Caco-2 (cell line): ENCODE measurements around the gene AGPAT1. TPM values are rescaled to one million over a fixed set of nuclear protein-coding genes. Genes with fewer than 3 reads are reported as not detected.

Experiments
- BruUV-seq: library from RNA; stranded (reverse); fragments of 400-500 nt; replicated peaks from 2 replicates; lab custom pipeline; 2021; lab: Mats Ljungman, UMichigan
- CTCF ChIA-PET: fragments of 300-600 bp; sonication (Branson Sonifier 250); formaldehyde crosslinking; loops from one replicate; lab custom pipeline; 2022; ENCODE audit warnings: antibody characterized with exemption; lab: Charles Lee
- POLR2A ChIA-PET: fragments of 300-600 bp; sonication (Branson Sonifier 250); formaldehyde crosslinking; loops from one replicate; lab custom pipeline; 2022; ENCODE audit warnings: antibody characterized with exemption; lab: Charles Lee
- DNase-seq, 2 experiments: peaks; one replicate each; pipeline versions ENCODE4 v3.0.0 to v3.0.0-alpha.2; 2020 to 2022
- H3K27me3 ChIP-seq: replicated peaks from 2 replicates; pipeline ENCODE4 v1.6.0; 2011; ENCODE audit warnings: low read length; ENCODE audit not compliant: control insufficient read depth, insufficient read depth
- H3K36me3 ChIP-seq: 2 replicates; pipeline ENCODE4 v1.5.1; 2011; ENCODE audit warnings: low read length; ENCODE audit not compliant: control insufficient read depth, insufficient read depth
- H3K4me1 ChIP-seq: fragments of 250-450 bp; sonication (Bioruptor Pico); 2 replicates; pipeline ENCODE4 v1.5.1; 2020; ENCODE audit warnings: mild to moderate bottlenecking
- H3K4me3 ChIP-seq: 2 replicates; pipeline ENCODE4 v1.5.1; 2011; ENCODE audit warnings: low read depth, mild to moderate bottlenecking, control low read depth, low read length
- H3K9me3 ChIP-seq: fragments of 250-450 bp; sonication (Bioruptor Pico); 2 replicates; pipeline ENCODE4 v1.5.1; 2020; ENCODE audit warnings: mild to moderate bottlenecking, moderate library complexity
- H3K27ac Mint-ChIP-seq: one replicate; pipeline ENCODE4 v1.8.0; 2022; ENCODE audit warnings: mixed read lengths; ENCODE audit not compliant: unreplicated experiment
- H3K27me3 Mint-ChIP-seq: one replicate; pipeline ENCODE4 v1.8.0; 2022; ENCODE audit warnings: mixed read lengths; ENCODE audit not compliant: insufficient read depth, unreplicated experiment
- H3K36me3 Mint-ChIP-seq: one replicate; pipeline ENCODE4 v1.8.0; 2022; ENCODE audit warnings: mild to moderate bottlenecking, mixed read lengths; ENCODE audit not compliant: insufficient read depth, unreplicated experiment
- H3K4me1 Mint-ChIP-seq: one replicate; pipeline ENCODE4 v1.8.0; 2022; ENCODE audit warnings: low read depth, mixed read lengths; ENCODE audit not compliant: unreplicated experiment
- H3K4me3 Mint-ChIP-seq: one replicate; pipeline ENCODE4 v1.8.0; 2022; ENCODE audit warnings: mild to moderate bottlenecking, moderate library complexity, mixed read lengths; ENCODE audit not compliant: unreplicated experiment
- H3K9me3 Mint-ChIP-seq: one replicate; pipeline ENCODE4 v1.8.0; 2022; ENCODE audit warnings: mixed read lengths; ENCODE audit not compliant: unreplicated experiment
- intact Hi-C: fragments of 100-400 bp; cut with micrococcal nuclease; formaldehyde crosslinking; loops from one replicate; pipeline ENCODE4 v1.10.0; 2022; ENCODE audit not compliant: unreplicated experiment
- total RNA-seq: library from RNA; stranded (reverse); gene quantifications from 2 replicates; pipeline ENCODE4 v1.2.3, GENCODE V29; 2022
- TF ChIP-seq, protein P1 (sequence below), 2 experiments: fragments of 200-600 bp in 1 of 2; IDR thresholded peaks; 1 replicate in 1 of 2; 2 replicates in 1 of 2; pipeline versions ENCODE4 v1.5.1 to v1.8.0; 2011 to 2022; ENCODE audit warnings: antibody characterized with exemption in 1 of 2, control low read depth in 1 of 2, inconsistent platforms in 1 of 2, low read depth in 1 of 2, low read length in 1 of 2, mild to moderate bottlenecking in 1 of 2, moderate library complexity in 1 of 2; ENCODE audit not compliant: insufficient read depth in 1 of 2, severe bottlenecking in 1 of 2, unreplicated experiment in 1 of 2

AGPAT1 gene
- total RNA-seq, 1 experiment from 2014 or later, result 60.4 TPM

DNA sequence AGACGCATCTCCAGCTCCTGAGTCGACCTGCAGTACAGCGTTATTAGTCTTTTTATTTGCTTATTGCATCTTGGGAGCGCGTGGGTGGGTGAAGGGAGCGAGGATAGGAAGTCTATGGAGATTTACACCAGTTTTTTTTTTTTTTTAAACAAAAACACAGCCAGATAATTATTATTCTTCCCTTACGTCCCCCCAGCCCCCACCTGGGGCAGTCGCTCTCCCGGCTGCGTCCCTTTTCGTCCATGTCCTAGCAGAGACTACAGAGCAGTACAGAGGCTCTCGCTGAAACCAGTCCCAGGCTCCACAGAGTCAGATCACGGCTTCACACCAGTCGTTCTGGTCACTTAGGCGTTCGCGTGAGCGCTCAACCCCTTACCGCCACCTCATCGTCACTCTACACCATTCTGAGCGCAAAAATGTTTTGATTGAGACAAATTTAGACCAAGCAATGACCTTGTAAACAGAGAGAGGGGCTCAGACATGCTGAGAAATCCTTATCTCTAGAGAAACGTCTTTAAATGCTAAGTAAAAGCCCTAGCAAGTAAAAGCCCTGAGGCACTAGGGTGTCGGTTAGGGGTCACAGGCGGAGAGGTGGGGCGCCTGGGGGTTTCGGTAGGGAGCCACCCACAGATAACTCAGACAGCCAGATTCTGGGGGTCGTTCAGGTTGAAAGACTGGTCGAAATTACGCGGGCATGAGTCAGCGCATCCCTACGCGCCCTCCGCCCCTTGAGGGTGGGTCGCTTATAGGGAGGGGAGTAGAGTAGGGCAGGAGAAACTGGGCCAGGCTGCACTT lies 22.9 kb downstream of the AGPAT1 start:
- Histone ChIP-seq H3K4me1 (peaks cover 24% of the 10 kb centered on the region), H3K9me3 (no peaks in the 10 kb centered on the region), H3K36me3 (peaks cover 6% of the 10 kb centered on the region), H3K27me3 (no peaks in the 10 kb centered on the region), H3K4me3 (peak overlapping the region; percentile 90)
- H3K4me1 Mint-ChIP-seq, result peaks cover 17% of the 10 kb centered on the region
- TF ChIP-seq, protein P1, sequence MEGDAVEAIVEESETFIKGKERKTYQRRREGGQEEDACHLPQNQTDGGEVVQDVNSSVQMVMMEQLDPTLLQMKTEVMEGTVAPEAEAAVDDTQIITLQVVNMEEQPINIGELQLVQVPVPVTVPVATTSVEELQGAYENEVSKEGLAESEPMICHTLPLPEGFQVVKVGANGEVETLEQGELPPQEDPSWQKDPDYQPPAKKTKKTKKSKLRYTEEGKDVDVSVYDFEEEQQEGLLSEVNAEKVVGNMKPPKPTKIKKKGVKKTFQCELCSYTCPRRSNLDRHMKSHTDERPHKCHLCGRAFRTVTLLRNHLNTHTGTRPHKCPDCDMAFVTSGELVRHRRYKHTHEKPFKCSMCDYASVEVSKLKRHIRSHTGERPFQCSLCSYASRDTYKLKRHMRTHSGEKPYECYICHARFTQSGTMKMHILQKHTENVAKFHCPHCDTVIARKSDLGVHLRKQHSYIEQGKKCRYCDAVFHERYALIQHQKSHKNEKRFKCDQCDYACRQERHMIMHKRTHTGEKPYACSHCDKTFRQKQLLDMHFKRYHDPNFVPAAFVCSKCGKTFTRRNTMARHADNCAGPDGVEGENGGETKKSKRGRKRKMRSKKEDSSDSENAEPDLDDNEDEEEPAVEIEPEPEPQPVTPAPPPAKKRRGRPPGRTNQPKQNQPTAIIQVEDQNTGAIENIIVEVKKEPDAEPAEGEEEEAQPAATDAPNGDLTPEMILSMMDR (IDR thresholded peaks at IDR 0.05; ENCODE audit: insufficient read depth in 1 of 2, low read depth in 1 of 2, low read length in 1 of 2, severe bottlenecking in 1 of 2, unreplicated experiment in 1 of 2), result no peak
- TSS peak; percentile 75 for BruUV-seq
- ChIA-PET CTCF (interaction anchor here (0.6 to 1.6 kb wide), 6 partner anchors 8 to 43 kb away, joined by 3 to 10 read pairs (median 4); partner anchors contain the start of gene FKBPL), POLR2A (interaction anchor here (0.5 to 1.5 kb wide), 5 partner anchors 14 to 819 kb away, joined by 3 to 13 read pairs (median 5); partner anchors contain the start of gene FKBPL)
- H3K36me3 Mint-ChIP-seq, result peaks cover 38% of the 10 kb centered on the region
- H3K9me3 Mint-ChIP-seq, result no peaks in the 10 kb centered on the region
- peak overlapping the region; percentile 86 for H3K4me3 Mint-ChIP-seq
- no peaks in the 10 kb centered on the region for H3K27me3 Mint-ChIP-seq
- intact Hi-C loops, result loop anchor here (1.0 kb wide), 1 partner anchor 23 kb away; the partner anchor contains the start of gene FKBPL
- peak; percentile 67 to 70 for DNase-seq
- peak overlapping the region; percentile 96 for H3K27ac Mint-ChIP-seq

DNA sequence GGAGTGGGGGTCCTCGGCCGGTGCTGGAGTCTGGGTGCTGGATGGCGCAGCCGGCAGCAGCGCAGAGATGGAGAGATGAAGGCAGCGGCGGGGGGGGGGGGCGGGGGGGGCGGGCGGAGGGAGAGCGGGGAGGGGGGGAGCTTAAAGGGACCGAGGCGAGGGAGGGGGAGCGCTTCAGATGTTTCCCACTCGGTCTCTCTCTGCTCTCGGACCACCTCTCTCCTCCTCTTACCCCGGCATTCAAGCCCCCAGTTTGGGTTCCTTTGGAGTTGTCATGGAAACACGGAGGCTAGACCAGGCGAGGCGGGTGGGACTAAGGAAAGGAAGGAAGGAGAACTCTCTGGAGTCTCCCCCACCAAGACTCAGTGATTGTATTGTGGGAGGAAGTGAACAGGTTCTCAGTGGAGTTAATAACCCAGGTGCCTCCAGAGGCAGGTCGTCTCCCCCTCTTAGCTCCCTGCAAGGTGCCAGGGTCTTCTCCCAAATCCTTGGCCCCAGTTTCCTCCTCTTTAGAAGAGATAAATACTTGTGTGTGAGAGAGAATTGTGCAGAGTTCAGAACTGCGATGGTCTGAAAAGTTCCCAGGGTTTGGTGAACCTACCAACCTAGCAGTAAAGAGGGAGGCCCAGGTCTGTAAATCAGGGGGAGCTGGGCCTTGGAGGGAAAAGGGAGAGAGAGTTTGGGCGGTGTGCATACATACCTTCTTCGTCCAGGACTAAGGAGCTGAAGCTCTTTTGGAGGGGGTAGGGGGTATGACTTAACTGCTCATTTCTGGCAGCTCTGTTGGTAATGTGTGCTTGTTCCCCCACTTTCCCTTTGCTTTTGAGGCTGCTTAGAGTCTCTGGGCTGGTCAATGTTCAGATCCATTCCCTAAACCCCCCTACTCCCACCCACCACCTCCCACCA lies 23.8 kb downstream of the AGPAT1 start, which contains the start of gene PRRT1:
Gene PRRT1 (minus strand): TSS at position 77 of the 906 bp plus-strand sequence. CDS start 112 bp downstream, outside the sequence.
- Histone ChIP-seq H3K4me1 (peaks cover 32% of the 10 kb centered on the region), H3K27me3 (no peaks in the 10 kb centered on the region), H3K36me3 (peaks cover 1% of the 10 kb centered on the region; the same call in 1 of the 2 replicates), H3K4me3 (peak within 1 kb of the TSS; percentile 90), H3K9me3 (no peaks in the 10 kb centered on the region)
- Mint-ChIP-seq H3K27ac (peak within 1 kb of the TSS; percentile 96), H3K4me1 (peaks cover 21% of the 10 kb centered on the region), H3K4me3 (peak within 1 kb of the TSS; percentile 86), H3K9me3 (no peaks in the 10 kb centered on the region), H3K27me3 (no peaks in the 10 kb centered on the region), H3K36me3 (peaks cover 30% of the 10 kb centered on the region)
- no TSS peak for BruUV-seq
- no peak for DNase-seq
- CTCF ChIA-PET, result interaction anchor here (1.0 to 1.6 kb wide), 3 partner anchors 8 to 44 kb away, joined by 3 read pairs; no protein-coding TSS in a partner anchor
- POLR2A ChIA-PET, result interaction anchor here (0.9 to 1.5 kb wide), 2 partner anchors 44 to 820 kb away, joined by 5 to 13 read pairs; no protein-coding TSS in a partner anchor
- intact Hi-C loops, result no loop called here
- TF ChIP-seq, protein P1 (IDR thresholded peaks at IDR 0.05; ENCODE audit: insufficient read depth in 1 of 2, low read depth in 1 of 2, low read length in 1 of 2, severe bottlenecking in 1 of 2, unreplicated experiment in 1 of 2), result no peak
